Esophagus (tissue), 2 donors: ENCODE data around the gene HNRNPA3. TPM values are rescaled to one million over a fixed set of nuclear protein-coding genes. Genes with fewer than 3 reads are reported as not detected.
"Not testable (repeated sequence)": the region's sequence is repeated elsewhere in the genome, so short reads cannot be mapped to it uniquely, and the experiment has no call there.

Source experiments
- H3K27ac ChIP-seq, 2 donors: one replicate each; pipeline ENCODE4 v1.5.1; 2013; ENCODE audit warnings: low read depth in 2 of 2, mild to moderate bottlenecking in 2 of 2, inconsistent platforms in 1 of 2, low read length in 1 of 2, moderate library complexity in 1 of 2
- H3K27me3 ChIP-seq, 2 donors: one replicate each; pipeline ENCODE4 v1.6.1; 2013; ENCODE audit warnings: low read length in 2 of 2, control low read depth in 1 of 2, mild to moderate bottlenecking in 1 of 2; ENCODE audit not compliant: insufficient read depth in 2 of 2, control insufficient read depth in 1 of 2
- H3K36me3 ChIP-seq, 2 donors: one replicate each; pipeline ENCODE4 v1.6.1; 2013; ENCODE audit warnings: low read length in 1 of 2; ENCODE audit not compliant: control insufficient read depth in 2 of 2, insufficient read depth in 2 of 2
- H3K4me1 ChIP-seq, 2 donors: one replicate each; pipeline ENCODE4 v1.6.1; 2013; ENCODE audit warnings: low read length in 1 of 2; ENCODE audit not compliant: control insufficient read depth in 2 of 2, insufficient read depth in 2 of 2
- H3K4me3 ChIP-seq, 2 donors: one replicate each; pipeline ENCODE4 v1.5.1; 2013; ENCODE audit warnings: low read length in 2 of 2, mild to moderate bottlenecking in 2 of 2, low read depth in 1 of 2, moderate library complexity in 1 of 2
- H3K9me3 ChIP-seq, 2 donors: one replicate each; pipeline ENCODE4 v1.6.1; 2013; ENCODE audit warnings: mild to moderate bottlenecking in 2 of 2, low read depth in 1 of 2, low read length in 1 of 2, moderate library complexity in 1 of 2; ENCODE audit not compliant: control insufficient read depth in 2 of 2, insufficient read depth in 1 of 2
- WGBS, 2 donors: extraction: QIAGEN DNeasy Blood & Tissue Kit; methylation state at CpG; one replicate each; pipeline ENCODE4 v1.1.7; 2013; 5-methylcytosine and 5-hydroxymethylcytosine counted together
- polyA plus RNA-seq, 2 donors: library from polyadenylated mRNA; stranded (reverse); fragments of 200-250 nt; gene quantifications; one replicate each; pipeline ENCODE4 v1.2.3, GENCODE V29; 2013
- donor health status: healthy with polysubstance abuse.
- donor health status: Bipolar disorder and iron deficiency.

The HNRNPA3 gene
- polyA plus RNA-seq, 2 donors = 202 to 240 TPM

GRCh38 chr2:177241711-177242120 lies 29.1 kb downstream of the HNRNPA3 start:
- Histone ChIP-seq H3K36me3 (peaks cover 3 to 4% of the 10 kb centered on the region in 2 donors), H3K4me1 (peaks cover 12 to 16% of the 10 kb centered on the region in 2 donors), H3K27me3 (no peaks in the 10 kb centered on the region), H3K4me3 (peak overlapping the region in 1 of 2 donors; percentile 15), H3K27ac (peak overlapping the region; percentile 83 to 85), H3K9me3 (no peaks in the 10 kb centered on the region)
- WGBS, 2 donors = 30 to 43% methylated on average over 1 of the region's 1 CpG

GRCh38 chr2:177242121-177242987 lies 29.8 kb downstream of the HNRNPA3 start:
- Histone ChIP-seq H3K4me1 (peaks cover 12 to 16% of the 10 kb centered on the region in 2 donors), H3K27ac (peak overlapping the region; percentile 10 to 83), H3K9me3 (no peaks in the 10 kb centered on the region), H3K27me3 (no peaks in the 10 kb centered on the region), H3K36me3 (no peaks in the 10 kb centered on the region), H3K4me3 (peak overlapping the region in 1 of 2 donors; percentile 15)
- 13 to 19% methylated on average over 5 of the region's 5 CpGs for WGBS, 2 donors

GRCh38 chr2:177243073-177243472 lies 30.5 kb downstream of the HNRNPA3 start:
- Histone ChIP-seq H3K4me1 (peaks cover 12 to 19% of the 10 kb centered on the region in 2 donors), H3K36me3 (no peaks in the 10 kb centered on the region), H3K27ac (peak overlapping the region; percentile 83 to 95), H3K9me3 (no peaks in the 10 kb centered on the region), H3K4me3 (no peak overlapping the region), H3K27me3 (no peaks in the 10 kb centered on the region)
- 70 to 82% methylated on average over 3 of the region's 3 CpGs for WGBS, 2 donors

GRCh38 chr2:177243476-177243875 lies 30.9 kb downstream of the HNRNPA3 start:
- no peaks in the 10 kb centered on the region for H3K36me3 ChIP-seq
- peaks cover 12 to 19% of the 10 kb centered on the region in 2 donors for H3K4me1 ChIP-seq
- H3K9me3 ChIP-seq = no peaks in the 10 kb centered on the region
- H3K4me3 ChIP-seq = no peak overlapping the region
- H3K27ac ChIP-seq = peak overlapping the region; percentile 78 to 83
- no peaks in the 10 kb centered on the region for H3K27me3 ChIP-seq

- WGBS, 2 donors = 85 to 94% methylated on average over 6 of the region's 6 CpGs
Measured at GRCh38 chr2:177244244-177244771, 31.7 kb downstream of the HNRNPA3 start.

GRCh38 chr2:177245010-177245422 lies 32.4 kb downstream of the HNRNPA3 start:
- Histone ChIP-seq H3K27ac (peak overlapping the region; percentile 45 to 60), H3K9me3 (no peaks in the 10 kb centered on the region), H3K36me3 (peaks cover 0 to 5% of the 10 kb centered on the region in 2 donors), H3K4me1 (peaks cover 10 to 22% of the 10 kb centered on the region in 2 donors), H3K4me3 (no peak overlapping the region), H3K27me3 (no peaks in the 10 kb centered on the region)
- WGBS, 2 donors = 23 to 46% methylated on average over 4 of the region's 4 CpGs

More at GRCh38 chr2:177244244-177244771, 31.7 kb downstream of the HNRNPA3 start:
- H3K9me3 ChIP-seq = no peaks in the 10 kb centered on the region
- peaks cover 12 to 22% of the 10 kb centered on the region in 2 donors for H3K4me1 ChIP-seq
- no peaks in the 10 kb centered on the region for H3K27me3 ChIP-seq
- peak overlapping the region; percentile 0 to 60 for H3K27ac ChIP-seq
- peaks cover 0 to 5% of the 10 kb centered on the region in 2 donors for H3K36me3 ChIP-seq
- no peak overlapping the region for H3K4me3 ChIP-seq

- no peak overlapping the region for H3K4me3 ChIP-seq
- H3K9me3 ChIP-seq = no peaks in the 10 kb centered on the region
- peak overlapping the region; percentile 48 to 57 for H3K27ac ChIP-seq
- H3K27me3 ChIP-seq = no peaks in the 10 kb centered on the region
- peaks cover 8 to 21% of the 10 kb centered on the region in 2 donors for H3K4me1 ChIP-seq
- WGBS, 2 donors = 18 to 21% methylated on average over 3 of the region's 3 CpGs
- peaks cover 0 to 5% of the 10 kb centered on the region in 2 donors for H3K36me3 ChIP-seq
Measured at GRCh38 chr2:177246000-177246399, 33.4 kb downstream of the HNRNPA3 start.

GRCh38 chr2:177246523-177247030 lies 34.0 kb downstream of the HNRNPA3 start:
- H3K27me3 ChIP-seq, H3K9me3 ChIP-seq, H3K4me3 ChIP-seq, H3K36me3 ChIP-seq: not testable (repeated sequence)
- WGBS, 2 donors = 70 to 87% methylated on average over 2 of the region's 2 CpGs
- H3K27ac ChIP-seq = peak overlapping the region in 1 of 2 donors; percentile 31
- H3K4me1 ChIP-seq = peaks cover 8 to 25% of the 10 kb centered on the region in 2 donors

GRCh38 chr2:177247693-177248262 lies 35.2 kb downstream of the HNRNPA3 start:
- H3K4me1 ChIP-seq = peaks cover 8 to 27% of the 10 kb centered on the region in 2 donors
- peak overlapping the region; percentile 20 to 71 for H3K27ac ChIP-seq

More at GRCh38 chr2:177247693-177248262, 35.2 kb downstream of the HNRNPA3 start:
- 73 to 81% methylated on average over 6 of the region's 6 CpGs for whole genome bisulfite sequencing, 2 donors
- Histone ChIP-seq H3K9me3 (no peaks in the 10 kb centered on the region), H3K27me3 (no peaks in the 10 kb centered on the region), H3K36me3 (peaks cover 0 to 5% of the 10 kb centered on the region in 2 donors), H3K4me3 (no peak overlapping the region)
